Lower lobe of right lung (tissue), 2 donors: ENCODE data around the gene FOLR1. TPM values are rescaled to one million over a fixed set of nuclear protein-coding genes. Genes with fewer than 3 reads are reported as not detected.

Experiments used
- ATAC-seq, 2 donors: fragments of 200-7000 bp; cut with Tn5 transposase; one replicate each; pipeline ENCODE4 v1.9.1; 2020 to 2022; ENCODE audit warnings: mild to moderate bottlenecking in 2 of 2, moderate library complexity in 2 of 2
- DNase-seq: peaks from one replicate; pipeline ENCODE4 v3.0.0-alpha.2; 2020
- H3K27ac ChIP-seq: fragments of 200-600 bp; one replicate; pipeline ENCODE4 v1.8.0; 2022
- H3K27me3 ChIP-seq: fragments of 200-600 bp; one replicate; pipeline ENCODE4 v1.8.0; 2022; ENCODE audit warnings: low read depth
- H3K36me3 ChIP-seq: fragments of 200-600 bp; one replicate; pipeline ENCODE4 v1.8.0; 2022; ENCODE audit warnings: mild to moderate bottlenecking
- H3K4me1 ChIP-seq: fragments of 200-600 bp; one replicate; pipeline ENCODE4 v1.8.0; 2022
- H3K4me3 ChIP-seq: fragments of 200-600 bp; one replicate; pipeline ENCODE4 v1.8.0; 2022; ENCODE audit warnings: mild to moderate bottlenecking
- H3K9me3 ChIP-seq: fragments of 200-600 bp; one replicate; pipeline ENCODE4 v1.8.0; 2022
- CTCF ChIP-seq: fragments of 200-600 bp; IDR thresholded peaks from one replicate; pipeline ENCODE4 v1.8.0; 2022; ENCODE audit warnings: antibody characterized with exemption, mild to moderate bottlenecking
- intact Hi-C: fragments of 100-400 bp; cut with DNase I; formaldehyde crosslinking; loops from one replicate; pipeline ENCODE4 v1.11.0; 2022
- total RNA-seq: library from RNA; stranded (reverse); fragmentation: NEBNext Ultra II Directional; extraction: Animal tissue kit (Norgen Biotek cat#: 25700); gene quantifications from one replicate; pipeline ENCODE4 v1.2.1, GENCODE V29; 2021
- donor health status: DM: no; HTN: yes; CAD: no; lungs with severe emphysema.

FOLR1 gene
- total RNA-seq, 1 donor from 2014 or later = 134 TPM

- Histone ChIP-seq H3K9me3 (no peaks in the 10 kb centered on the region), H3K4me1 (peaks cover 11% of the 10 kb centered on the region), H3K36me3 (peaks cover 100% of the 10 kb centered on the region), H3K27me3 (no peaks in the 10 kb centered on the region), H3K4me3 (no peak overlapping the region), H3K27ac (no peak overlapping the region)
- ATAC-seq (no peak), DNase-seq (no peak)
- TF ChIP-seq CTCF = no peak
- intact Hi-C loops = no loop called here
These were observed 41.3 kb downstream of the FOLR1 start for GRCh38 chr11:72233056-72233772.

- Histone ChIP-seq H3K4me1 (peaks cover 17% of the 10 kb centered on the region), H3K4me3 (no peak overlapping the region), H3K9me3 (no peaks in the 10 kb centered on the region), H3K27me3 (no peaks in the 10 kb centered on the region), H3K36me3 (peaks cover 93% of the 10 kb centered on the region), H3K27ac (no peak overlapping the region)
- no peak for ATAC-seq
- DNase-seq = no peak
- intact Hi-C loops = no loop called here
- no peak for TF ChIP-seq CTCF
These were observed 42.0 kb downstream of the FOLR1 start for GRCh38 chr11:72233773-72234513.

- DNase-seq (no peak), ATAC-seq (no peak)
- H3K9me3 ChIP-seq = no peaks in the 10 kb centered on the region
- no peak for TF ChIP-seq CTCF
- H3K36me3 ChIP-seq = peaks cover 88% of the 10 kb centered on the region
- H3K27me3 ChIP-seq = no peaks in the 10 kb centered on the region
- H3K4me1 ChIP-seq = peaks cover 22% of the 10 kb centered on the region
- H3K4me3 ChIP-seq = no peak overlapping the region
- intact Hi-C loops = no loop called here
- H3K27ac ChIP-seq = no peak overlapping the region
These were observed 42.5 kb downstream of the FOLR1 start for GRCh38 chr11:72234514-72234830.

- Histone ChIP-seq H3K4me3 (no peak overlapping the region), H3K36me3 (peaks cover 83% of the 10 kb centered on the region), H3K27ac (no peak overlapping the region), H3K9me3 (no peaks in the 10 kb centered on the region), H3K4me1 (peaks cover 25% of the 10 kb centered on the region), H3K27me3 (peaks cover under 1% of the 10 kb centered on the region)
- DNase-seq (no peak), ATAC-seq (no peak)
- intact Hi-C loops = no loop called here
- TF ChIP-seq CTCF = no peak
These were observed 43.0 kb downstream of the FOLR1 start for GRCh38 chr11:72234920-72235319.

GRCh38 chr11:72235351-72236057 lies 43.6 kb downstream of the FOLR1 start:
- Histone ChIP-seq H3K4me3 (no peak overlapping the region), H3K36me3 (peaks cover 77% of the 10 kb centered on the region), H3K4me1 (peaks cover 31% of the 10 kb centered on the region), H3K27me3 (peaks cover 6% of the 10 kb centered on the region), H3K9me3 (no peaks in the 10 kb centered on the region), H3K27ac (no peak overlapping the region)
- DNase-seq (no peak), ATAC-seq (no peak)
- no peak for TF ChIP-seq CTCF
- intact Hi-C loops = no loop called here
